GM12874 (cell line): ENCODE measurements around the gene IQGAP2.

Experiments used
- TF ChIP-seq, protein P1 (sequence below): IDR thresholded peaks from 2 replicates; pipeline ENCODE4 v1.5.1; 2011; ENCODE audit warnings: low read depth, mild to moderate bottlenecking, control low read depth, low read length, moderate library complexity; ENCODE audit not compliant: insufficient read depth

Gene IQGAP2

DNA sequence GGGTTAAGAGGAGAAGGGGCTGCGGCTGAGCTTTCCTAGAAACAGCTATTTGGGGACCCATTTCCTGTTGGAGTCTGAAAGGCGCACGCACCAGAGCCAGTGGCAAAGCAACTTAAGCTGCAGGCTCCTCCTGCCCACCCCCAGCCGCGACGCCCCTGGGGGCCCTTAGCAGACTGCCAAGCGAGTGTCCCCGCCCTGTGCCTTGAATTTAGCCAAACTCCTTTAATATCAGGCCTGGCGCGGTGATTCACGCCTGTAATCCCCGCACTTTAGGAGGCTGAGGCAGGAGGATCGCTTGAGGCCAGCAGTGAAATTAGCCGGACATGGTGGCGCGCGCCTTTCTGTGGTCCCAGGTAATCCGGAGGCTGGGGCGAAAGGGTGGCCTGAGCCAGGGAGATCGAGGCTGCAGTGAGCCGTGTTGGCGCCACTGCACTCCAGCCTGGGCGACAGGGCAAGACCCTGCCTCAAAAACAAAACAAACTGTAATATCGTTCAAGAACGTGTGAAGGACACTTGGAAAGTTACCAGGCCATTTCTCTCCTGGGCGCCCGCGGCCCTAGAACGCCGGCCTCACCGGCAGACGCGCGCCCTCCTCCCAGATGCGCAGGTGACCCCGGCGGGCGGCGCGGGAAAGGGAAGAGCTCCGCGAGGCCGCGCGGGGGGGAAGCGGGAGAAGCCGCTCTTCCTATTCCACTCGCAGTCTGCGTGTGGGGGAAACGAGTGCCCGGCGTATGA lies 311.8 kb downstream of the IQGAP2 start:
- TF ChIP-seq, protein P1, sequence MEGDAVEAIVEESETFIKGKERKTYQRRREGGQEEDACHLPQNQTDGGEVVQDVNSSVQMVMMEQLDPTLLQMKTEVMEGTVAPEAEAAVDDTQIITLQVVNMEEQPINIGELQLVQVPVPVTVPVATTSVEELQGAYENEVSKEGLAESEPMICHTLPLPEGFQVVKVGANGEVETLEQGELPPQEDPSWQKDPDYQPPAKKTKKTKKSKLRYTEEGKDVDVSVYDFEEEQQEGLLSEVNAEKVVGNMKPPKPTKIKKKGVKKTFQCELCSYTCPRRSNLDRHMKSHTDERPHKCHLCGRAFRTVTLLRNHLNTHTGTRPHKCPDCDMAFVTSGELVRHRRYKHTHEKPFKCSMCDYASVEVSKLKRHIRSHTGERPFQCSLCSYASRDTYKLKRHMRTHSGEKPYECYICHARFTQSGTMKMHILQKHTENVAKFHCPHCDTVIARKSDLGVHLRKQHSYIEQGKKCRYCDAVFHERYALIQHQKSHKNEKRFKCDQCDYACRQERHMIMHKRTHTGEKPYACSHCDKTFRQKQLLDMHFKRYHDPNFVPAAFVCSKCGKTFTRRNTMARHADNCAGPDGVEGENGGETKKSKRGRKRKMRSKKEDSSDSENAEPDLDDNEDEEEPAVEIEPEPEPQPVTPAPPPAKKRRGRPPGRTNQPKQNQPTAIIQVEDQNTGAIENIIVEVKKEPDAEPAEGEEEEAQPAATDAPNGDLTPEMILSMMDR, result no peak

GRCh38 chr5:76715486-76715735 lies 312.3 kb downstream of the IQGAP2 start:
- TF ChIP-seq, protein P1, result no peak

DNA sequence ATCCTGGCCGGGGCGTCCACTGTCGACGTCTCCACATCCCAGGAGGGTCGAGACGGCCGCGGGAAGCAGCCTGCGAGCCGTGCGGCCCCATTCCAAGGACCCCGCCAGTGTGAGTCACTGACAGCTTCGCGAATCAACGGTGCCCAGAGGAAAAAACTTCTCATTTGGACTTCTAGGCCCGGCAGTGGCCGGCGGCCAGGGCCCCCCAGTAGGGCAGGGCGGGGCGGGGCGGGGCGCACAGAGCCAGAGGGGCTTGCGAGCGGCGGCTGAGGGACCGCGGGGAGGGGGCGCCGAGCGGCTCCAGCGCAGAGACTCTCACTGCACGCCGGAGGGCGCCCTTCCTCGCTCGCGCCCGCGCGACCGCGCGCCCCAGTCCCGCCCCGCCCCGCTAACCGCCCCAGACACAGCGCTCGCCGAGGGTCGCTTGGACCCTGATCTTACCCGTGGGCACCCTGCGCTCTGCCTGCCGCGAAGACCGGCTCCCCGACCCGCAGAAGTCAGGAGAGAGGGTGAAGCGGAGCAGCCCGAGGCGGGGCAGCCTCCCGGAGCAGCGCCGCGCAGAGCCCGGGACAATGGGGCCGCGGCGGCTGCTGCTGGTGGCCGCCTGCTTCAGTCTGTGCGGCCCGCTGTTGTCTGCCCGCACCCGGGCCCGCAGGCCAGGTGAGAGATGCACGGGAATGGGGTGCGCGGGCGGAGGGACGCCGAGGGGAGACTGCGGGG lies 312.8 kb downstream of the IQGAP2 start, which contains the start of gene F2R:
TSS of gene F2R (plus strand) at position 391 of the 720 bp plus-strand sequence. CDS start at position 573, 182 bp downstream.
- TF ChIP-seq, protein P1, result peak; percentile 80

GRCh38 chr5:76716456-76717157 lies 313.5 kb downstream of the IQGAP2 start:
- TF ChIP-seq, protein P1, result no peak

DNA sequence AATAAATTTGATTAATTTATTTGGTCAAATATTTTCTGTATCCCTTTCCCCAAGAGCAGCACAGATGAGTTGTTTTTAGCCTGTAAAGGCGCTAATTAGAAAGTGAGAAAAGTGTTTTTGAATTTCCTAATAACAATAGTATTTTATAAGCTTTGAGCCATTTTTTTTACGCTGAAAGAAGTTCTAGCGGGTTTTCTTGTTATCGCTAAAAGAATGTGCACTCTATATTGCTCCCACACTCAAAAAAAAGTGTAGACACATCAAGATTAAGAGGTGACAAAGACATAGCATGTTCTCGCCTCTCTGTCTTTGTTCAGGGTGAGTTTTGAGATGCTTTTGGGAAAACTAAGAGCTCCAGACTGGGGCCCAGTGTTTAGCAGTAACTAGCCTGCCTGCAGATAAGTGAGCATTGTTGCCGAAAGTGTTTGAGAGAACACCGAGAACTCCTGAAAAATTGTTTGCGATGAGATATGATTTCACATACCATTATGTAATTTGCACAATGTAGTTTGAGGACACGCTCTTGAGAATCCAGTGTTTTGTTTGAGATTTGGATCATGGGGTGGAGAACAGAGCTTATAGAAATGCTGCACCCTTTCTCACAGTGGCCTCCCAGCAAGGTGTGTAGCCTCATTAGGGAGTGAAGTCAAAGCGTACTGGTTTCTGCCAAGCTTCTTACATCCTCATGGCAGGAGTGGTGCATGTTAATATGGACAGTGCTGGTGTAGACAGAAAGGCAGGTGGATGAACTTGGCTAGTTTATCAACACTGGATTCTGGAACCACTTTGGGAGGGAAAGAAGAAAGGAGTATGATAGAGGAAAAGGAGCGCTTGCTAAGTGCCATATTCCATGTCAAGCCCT lies 314.4 kb downstream of the IQGAP2 start:
- TF ChIP-seq, protein P1, result no peak

GRCh38 chr5:76718381-76718832 lies 315.3 kb downstream of the IQGAP2 start:
- TF ChIP-seq, protein P1, result no peak
